Muscle of leg (tissue), 11 donors: ENCODE measurements around the gene SEZ6. TPM values are rescaled to one million over a fixed set of nuclear protein-coding genes. Genes with fewer than 3 reads are reported as not detected.

ENCODE experiments used
- DNase-seq: peaks from one replicate; pipeline ENCODE4 v3.0.0; 2013
- H3K27ac ChIP-seq: one replicate; pipeline ENCODE4 v1.5.1; 2013; ENCODE audit warnings: mild to moderate bottlenecking, low read length, control low read depth
- H3K27me3 ChIP-seq: one replicate; pipeline ENCODE4 v1.6.1; 2013; ENCODE audit warnings: low read length; ENCODE audit not compliant: control insufficient read depth, insufficient read depth
- H3K36me3 ChIP-seq: one replicate; pipeline ENCODE4 v1.6.1; 2013; ENCODE audit warnings: low read length; ENCODE audit not compliant: control insufficient read depth, insufficient read depth
- H3K4me1 ChIP-seq: one replicate; pipeline ENCODE4 v1.6.1; 2013; ENCODE audit warnings: low read length; ENCODE audit not compliant: control insufficient read depth, insufficient read depth
- H3K4me3 ChIP-seq: one replicate; pipeline ENCODE4 v1.5.1; 2013; ENCODE audit warnings: low read length, control low read depth
- H3K9me3 ChIP-seq: replicated peaks from 2 replicates; pipeline ENCODE4 v1.6.1; 2013; ENCODE audit warnings: low read depth, low read length; ENCODE audit not compliant: control insufficient read depth
- WGBS: methylation state at CpG from one replicate; pipeline ENCODE4 v1.1.5; 2013; ENCODE audit warnings: missing lambda C conversion rate; ENCODE audit not compliant: insufficient coverage; 5-methylcytosine and 5-hydroxymethylcytosine counted together
- polyA plus RNA-seq, 8 donors: library from polyadenylated mRNA; unstranded; fragments of 120-200 nt; gene quantifications; one replicate each; pipeline versions ENCODE4 v1.2.1 to v1.2.3, GENCODE V29; 2013; ENCODE audit warnings: inconsistent platforms in 1 of 8, low replicate concordance in 1 of 8; ENCODE audit not compliant: insufficient read length in 8 of 8, insufficient read depth in 1 of 8
- total RNA-seq: library from RNA; stranded (reverse); fragments of 120-200 nt; gene quantifications from one replicate; pipeline ENCODE4 v1.2.4, GENCODE V29; 2013

SEZ6 gene
- total and polyA plus RNA-seq, 9 donors = 0.04 to 0.44 (median 0.27) TPM

- H3K27me3 ChIP-seq = no peaks in the 10 kb centered on the region
- no peak for DNase-seq
- H3K4me1 ChIP-seq = peaks cover 18% of the 10 kb centered on the region
- H3K9me3 ChIP-seq = no peaks in the 10 kb centered on the region
- H3K27ac ChIP-seq = no peak overlapping the region
- peaks cover 61% of the 10 kb centered on the region for H3K36me3 ChIP-seq
- WGBS = 24% methylated on average over 3 of the region's 7 CpGs
- H3K4me3 ChIP-seq = no peak overlapping the region
These were observed 99.0 kb downstream of the SEZ6 start for GRCh38 chr17:28906706-28907438.

GRCh38 chr17:28906276-28906675 lies 99.6 kb downstream of the SEZ6 start:
- Histone ChIP-seq H3K27ac (no peak overlapping the region), H3K4me1 (peaks cover 19% of the 10 kb centered on the region), H3K9me3 (no peaks in the 10 kb centered on the region), H3K27me3 (no peaks in the 10 kb centered on the region), H3K4me3 (no peak overlapping the region), H3K36me3 (peaks cover 55% of the 10 kb centered on the region)
- 74% methylated on average over 7 of the region's 9 CpGs for whole genome bisulfite sequencing
- DNase-seq = no peak

Other genes with a start within 250 kb of the SEZ6 start
- gene FAM222B, start 163.2 kb downstream of the SEZ6 start, total RNA-seq = 3.4 TPM
- gene FAM222B, start 163.2 kb downstream of the SEZ6 start, polyA plus RNA-seq = 10 to 100 TPM; 10.1 to 14.3 (median 12.8) TPM
- gene ERAL1, start 151.0 kb downstream of the SEZ6 start, total RNA-seq = 18.7 TPM
- 10 to 100 TPM; 36.3 to 49.4 (median 45.1) TPM for gene ERAL1, start 151.0 kb downstream of the SEZ6 start, polyA plus RNA-seq
- gene FLOT2, start 108.3 kb downstream of the SEZ6 start, total RNA-seq = 24.5 TPM
- gene FLOT2, start 108.3 kb downstream of the SEZ6 start, polyA plus RNA-seq = 10 to 100 TPM; 68.2 to 77.3 (median 75.3) TPM
- 5.2 TPM for gene DHRS13, start 103.0 kb downstream of the SEZ6 start, total RNA-seq
- 1 to 10 TPM; 2.9 to 5.9 (median 4.1) TPM for gene DHRS13, start 103.0 kb downstream of the SEZ6 start, polyA plus RNA-seq
- gene PHF12, start 54.5 kb downstream of the SEZ6 start, total RNA-seq = 16.5 TPM
- gene PHF12, start 54.5 kb downstream of the SEZ6 start, polyA plus RNA-seq = 10 to 100 TPM; 22.6 to 37.1 (median 33.6) TPM
- 1.6 TPM for gene PIPOX, start 37.1 kb upstream of the SEZ6 start, total RNA-seq
- gene PIPOX, start 37.1 kb upstream of the SEZ6 start, polyA plus RNA-seq = 1 to 10 TPM in 7 of 8 donors, under 1 TPM in 1; 0.79 to 5.8 (median 1.5) TPM
- gene MYO18A, start 174.4 kb upstream of the SEZ6 start, total RNA-seq = 157 TPM
- gene MYO18A, start 174.4 kb upstream of the SEZ6 start, polyA plus RNA-seq = 100 to 1,000 TPM; 170 to 309 (median 209) TPM
- gene CRYBA1, start 240.8 kb upstream of the SEZ6 start, total RNA-seq = not detected
- not detected for gene CRYBA1, start 240.8 kb upstream of the SEZ6 start, polyA plus RNA-seq